ENCODE data around the gene GPR75.

Gene GPR75

GRCh38 chr2:53859206-53860181 is at the start of gene GPR75:
Gene GPR75, minus strand, starts transcription at chr2:53859967. Its CDS starts 5,211 bp downstream, at chr2:53854756.
- no peak for DNase-seq

- DNase-seq = no peak
Observed at GRCh38 chr2:53907582-53907981, 47.8 kb upstream of the GPR75 start.

DNA sequence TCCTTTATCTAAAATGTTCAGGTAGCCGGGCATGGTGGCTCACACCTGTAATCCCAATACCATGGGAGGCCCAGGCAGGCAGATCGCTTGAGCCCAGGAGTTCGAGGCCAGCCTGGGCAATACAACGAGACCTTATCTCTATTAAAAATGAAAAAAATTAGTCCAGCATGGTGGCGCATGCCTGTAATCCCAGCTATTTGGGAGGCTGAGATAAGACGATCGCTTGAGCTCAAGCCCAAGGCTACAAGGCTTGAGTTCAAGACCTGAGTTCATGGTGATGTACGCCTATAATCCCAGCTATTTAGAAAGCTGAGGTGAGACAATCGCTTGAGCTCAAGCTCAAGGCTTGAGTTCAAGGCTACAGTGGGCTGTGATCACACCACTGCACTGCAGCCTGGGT is 45.6 kb upstream of the GPR75 start:
- DNase-seq = no peak

DNA sequence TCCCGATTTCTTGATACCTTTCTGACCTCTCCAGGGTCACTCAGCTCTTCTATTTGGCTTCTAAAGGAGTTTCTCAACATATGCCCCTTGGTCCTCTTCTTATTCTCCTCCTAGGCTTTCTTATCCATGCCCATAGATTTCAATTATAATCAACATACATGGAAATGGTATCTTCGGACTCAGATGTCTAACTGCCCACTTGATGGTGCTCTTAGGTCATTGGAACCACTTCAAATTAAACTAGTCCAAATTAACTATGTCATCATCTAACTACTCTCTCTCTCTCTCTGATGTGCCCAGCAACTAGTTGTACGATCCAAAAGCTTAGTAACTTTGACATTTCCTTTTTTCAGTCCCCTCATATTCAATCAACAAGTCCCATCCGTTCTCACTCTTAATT is 43.2 kb upstream of the GPR75 start:
- DNase-seq = no peak

DNA sequence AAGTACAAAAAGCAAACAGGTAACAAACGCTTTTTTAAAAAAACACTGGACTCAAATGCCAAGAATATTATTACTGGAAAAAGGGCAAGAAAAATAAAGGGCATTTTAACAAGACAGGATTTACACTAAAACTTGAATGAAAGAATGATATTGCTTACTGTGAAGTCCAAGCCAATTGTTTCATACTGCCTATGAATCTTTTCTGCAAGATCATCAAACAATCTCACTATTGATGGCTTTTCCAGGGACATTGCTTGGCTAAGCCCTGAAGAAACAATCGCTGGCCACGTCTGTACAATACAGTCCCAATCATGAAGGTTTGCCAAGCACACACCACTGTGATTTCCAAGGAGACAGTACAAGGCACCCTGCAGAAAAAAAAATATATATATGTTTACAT is 41.4 kb upstream of the GPR75 start:
- no peak for DNase-seq

GRCh38 chr2:53896864-53897263 is 37.1 kb upstream of the GPR75 start:
- DNase-seq = no peak

DNA sequence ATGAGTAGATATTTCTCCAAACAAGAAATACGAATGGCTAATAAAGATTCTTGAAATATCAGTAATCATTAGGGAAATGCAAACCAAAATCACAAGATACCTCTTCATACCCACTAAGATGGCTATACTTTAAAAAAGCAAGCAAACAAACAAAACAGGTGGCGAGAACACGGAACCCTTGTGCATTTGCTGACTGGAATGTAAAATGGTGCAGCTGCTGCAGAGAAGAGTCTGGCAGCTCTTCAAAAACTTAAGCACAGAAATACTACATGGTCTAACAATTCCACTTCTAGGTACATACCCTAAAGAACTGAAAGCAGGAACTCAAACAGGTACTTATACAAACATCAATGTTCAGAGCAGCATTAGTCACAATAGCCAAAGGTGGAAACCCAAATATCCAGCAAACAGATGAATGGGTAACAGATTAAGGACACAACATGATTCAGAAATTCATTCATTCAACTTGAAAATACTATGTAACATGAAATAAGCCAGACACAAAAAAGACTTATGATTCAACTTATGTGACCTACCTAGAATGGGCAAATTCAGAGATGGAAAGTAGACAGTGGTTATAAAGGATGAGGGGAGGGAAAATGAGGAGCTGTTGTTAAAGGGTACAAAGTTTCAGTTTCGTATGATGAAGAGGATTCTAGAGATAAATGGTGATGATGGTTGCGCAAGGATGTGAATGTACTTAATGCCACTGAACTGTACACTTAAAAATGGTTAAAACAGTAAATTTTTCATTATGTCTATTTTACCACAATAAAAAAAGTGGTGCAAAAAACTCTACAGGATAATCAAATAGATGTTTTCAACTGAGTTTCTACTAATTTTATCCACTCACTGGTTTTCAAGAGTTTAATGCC is 26.9 kb upstream of the GPR75 start:
- DNase-seq = no peak

- DNase-seq = no peak
Observed at GRCh38 chr2:53884883-53885282, 25.1 kb upstream of the GPR75 start.

DNA sequence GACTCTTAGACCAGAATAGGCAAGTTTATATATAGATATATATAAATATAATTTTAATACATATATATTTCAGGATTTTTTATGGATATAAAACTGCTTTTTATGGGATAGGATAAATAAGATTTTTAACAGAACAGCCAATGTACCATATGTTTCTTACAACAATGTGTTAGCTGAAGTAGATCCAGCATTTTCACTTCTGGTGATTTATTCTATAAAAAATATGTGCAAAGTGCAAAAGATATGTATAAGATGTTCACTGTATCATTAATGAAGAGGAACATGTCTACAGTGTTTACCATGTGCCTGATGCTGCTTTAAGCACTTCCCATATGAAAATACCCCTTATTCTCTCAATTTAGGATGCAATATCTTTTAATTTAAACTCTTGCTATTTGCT is 22.2 kb upstream of the GPR75 start:
- no peak for DNase-seq

GRCh38 chr2:53881360-53881759 is 21.6 kb upstream of the GPR75 start:
- no peak for DNase-seq

GRCh38 chr2:53880756-53881155 is 21.0 kb upstream of the GPR75 start:
- DNase-seq = no peak

GRCh38 chr2:53877556-53877955 is 17.8 kb upstream of the GPR75 start:
- DNase-seq = no peak

DNA sequence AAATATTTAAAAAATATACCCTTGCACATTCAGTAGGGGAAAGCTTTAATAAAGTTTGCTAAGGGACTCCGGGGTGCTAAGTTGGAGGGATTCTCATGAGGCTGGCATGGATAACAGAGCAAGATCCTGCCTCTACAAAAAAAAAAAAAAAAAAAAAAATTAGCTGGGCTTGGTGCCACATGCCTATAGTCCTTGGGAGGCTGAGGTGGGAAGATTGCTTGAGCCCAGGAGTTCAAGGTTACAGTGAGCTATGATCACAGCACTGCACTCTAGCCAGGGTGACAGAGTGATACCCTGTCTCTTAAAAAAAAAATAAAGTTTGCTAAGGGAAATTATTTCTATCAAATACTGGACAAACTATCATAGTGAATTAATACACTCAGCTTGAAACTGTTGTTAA is 17.3 kb upstream of the GPR75 start:
- no peak for DNase-seq

DNA sequence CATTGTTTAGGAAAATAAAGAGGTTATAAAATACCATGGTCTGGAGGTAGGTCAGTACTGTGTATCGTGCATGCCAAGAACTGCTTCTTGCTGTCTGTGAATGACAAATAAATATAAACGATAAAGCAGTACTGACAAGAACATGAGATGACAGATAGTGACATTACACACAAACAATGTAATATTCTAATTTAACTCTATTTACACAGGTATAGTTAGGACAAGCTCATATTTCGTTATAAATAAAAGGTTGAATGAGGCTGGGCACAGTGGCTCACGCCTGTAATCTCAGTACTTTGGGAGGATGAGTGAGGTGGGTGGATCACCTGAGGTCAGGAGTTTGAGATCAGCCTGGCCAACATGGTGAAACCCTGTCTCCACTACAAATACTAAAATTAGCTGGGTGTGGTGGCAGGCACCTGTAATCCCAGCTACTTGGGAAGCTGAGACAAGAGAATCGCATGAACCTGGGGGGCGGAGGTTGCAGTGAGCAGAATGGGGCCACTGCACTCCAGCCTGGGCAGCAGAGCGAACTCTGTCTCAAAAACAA is 14.7 kb upstream of the GPR75 start:
- no peak for DNase-seq

- no peak for DNase-seq
Observed at GRCh38 chr2:53867773-53868172, 8.0 kb upstream of the GPR75 start.

DNA sequence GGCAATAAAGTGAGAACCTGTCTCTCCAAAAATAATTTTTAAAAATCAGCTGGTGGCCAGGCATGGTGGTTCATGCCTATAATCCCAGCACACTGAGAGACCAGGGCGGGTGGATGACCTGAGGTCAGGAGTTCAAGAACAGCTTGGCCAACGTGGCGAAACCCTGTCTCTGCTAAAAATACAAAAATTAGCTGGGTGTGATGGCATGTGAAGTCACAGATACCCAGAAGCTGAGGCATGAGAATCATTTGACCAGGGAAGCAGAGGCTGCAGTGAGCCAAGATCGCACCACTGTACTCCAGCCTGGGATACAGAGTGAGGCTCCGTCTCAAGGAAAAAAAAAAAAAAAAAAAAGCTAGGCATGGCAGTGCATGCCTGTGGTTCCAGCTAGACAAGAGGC is 7.4 kb upstream of the GPR75 start:
- DNase-seq = no peak

GRCh38 chr2:53865962-53866361 is 6.2 kb upstream of the GPR75 start:
- DNase-seq = no peak

- DNase-seq = no peak
Observed at GRCh38 chr2:53865264-53865663, 5.5 kb upstream of the GPR75 start.

GRCh38 chr2:53863538-53864227 is 3.9 kb upstream of the GPR75 start:
- DNase-seq = no peak

GRCh38 chr2:53861824-53862223 is 2.1 kb upstream of the GPR75 start:
- DNase-seq = no peak

- DNase-seq = no peak
Observed at GRCh38 chr2:53856272-53856671, 3.5 kb downstream of the GPR75 start.

- no peak for DNase-seq
Observed at GRCh38 chr2:53854678-53855077, 5.1 kb downstream of the GPR75 start.

GRCh38 chr2:53852532-53852931 is 7.2 kb downstream of the GPR75 start:
- DNase-seq = no peak

Data from CD4-positive, alpha-beta T cell treated with Interleukin-17A for 4 hours (primary cell).